GM21786 (cell line): ENCODE data around the gene FAM3D.

Experiments used
- ATAC-seq: cut with Tn5 transposase; IDR thresholded peaks from one replicate; pipeline ENCODE4 v1.9.1; 2021; ENCODE audit not compliant: unreplicated experiment

Gene FAM3D

DNA sequence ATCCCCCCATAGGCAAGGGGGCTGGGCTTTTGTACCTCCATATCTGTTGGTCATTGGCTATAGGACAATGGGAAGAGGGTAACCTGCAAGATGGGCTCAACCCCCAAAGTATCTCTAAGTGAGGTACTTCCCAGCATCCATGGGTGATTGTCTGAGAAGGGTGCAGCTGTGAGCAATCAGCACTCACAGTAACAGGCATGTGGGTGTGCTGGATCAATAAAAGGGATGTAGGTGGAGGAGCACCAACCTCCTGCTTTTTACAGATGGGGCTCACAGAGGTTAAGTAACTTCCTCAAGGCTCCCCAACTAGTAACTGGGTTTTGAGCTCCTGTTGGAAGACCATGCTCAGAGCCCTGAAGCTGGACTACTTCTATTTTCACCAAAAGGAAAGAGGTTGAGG is 63.0 kb downstream of the FAM3D start:
- ATAC-seq: no peak

DNA sequence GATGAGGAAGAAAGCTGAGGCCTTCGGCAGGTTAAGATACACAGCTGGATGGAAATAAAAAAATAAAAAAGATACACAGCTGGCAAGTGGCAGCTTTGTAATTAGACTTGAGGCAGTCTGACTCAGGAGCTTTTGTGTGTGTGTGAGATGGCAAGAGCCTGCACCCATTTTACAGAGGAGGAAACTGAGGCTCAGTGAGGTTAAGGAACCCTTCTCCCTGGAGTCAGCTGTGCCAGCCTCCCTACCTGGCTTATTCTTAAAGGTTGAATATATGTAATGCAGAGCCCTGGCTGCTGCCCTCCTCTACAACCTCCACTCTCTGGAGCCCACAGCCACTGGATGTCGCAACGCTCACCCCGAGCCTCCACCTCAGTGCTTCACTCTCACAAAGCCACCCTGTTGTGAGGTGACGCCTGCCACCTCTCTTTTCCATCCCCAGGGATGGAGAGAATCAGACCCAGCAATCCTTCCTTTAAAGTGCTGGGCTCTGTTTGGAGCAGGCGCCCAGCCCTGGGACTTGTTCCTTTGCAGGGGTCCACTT is 68.7 kb downstream of the FAM3D start:
- no peak for ATAC-seq

- no peak for ATAC-seq
These were observed 69.6 kb downstream of the FAM3D start for GRCh38 chr3:58596834-58597518.

GRCh38 chr3:58594117-58594516 is 72.5 kb downstream of the FAM3D start:
- ATAC-seq: no peak

DNA sequence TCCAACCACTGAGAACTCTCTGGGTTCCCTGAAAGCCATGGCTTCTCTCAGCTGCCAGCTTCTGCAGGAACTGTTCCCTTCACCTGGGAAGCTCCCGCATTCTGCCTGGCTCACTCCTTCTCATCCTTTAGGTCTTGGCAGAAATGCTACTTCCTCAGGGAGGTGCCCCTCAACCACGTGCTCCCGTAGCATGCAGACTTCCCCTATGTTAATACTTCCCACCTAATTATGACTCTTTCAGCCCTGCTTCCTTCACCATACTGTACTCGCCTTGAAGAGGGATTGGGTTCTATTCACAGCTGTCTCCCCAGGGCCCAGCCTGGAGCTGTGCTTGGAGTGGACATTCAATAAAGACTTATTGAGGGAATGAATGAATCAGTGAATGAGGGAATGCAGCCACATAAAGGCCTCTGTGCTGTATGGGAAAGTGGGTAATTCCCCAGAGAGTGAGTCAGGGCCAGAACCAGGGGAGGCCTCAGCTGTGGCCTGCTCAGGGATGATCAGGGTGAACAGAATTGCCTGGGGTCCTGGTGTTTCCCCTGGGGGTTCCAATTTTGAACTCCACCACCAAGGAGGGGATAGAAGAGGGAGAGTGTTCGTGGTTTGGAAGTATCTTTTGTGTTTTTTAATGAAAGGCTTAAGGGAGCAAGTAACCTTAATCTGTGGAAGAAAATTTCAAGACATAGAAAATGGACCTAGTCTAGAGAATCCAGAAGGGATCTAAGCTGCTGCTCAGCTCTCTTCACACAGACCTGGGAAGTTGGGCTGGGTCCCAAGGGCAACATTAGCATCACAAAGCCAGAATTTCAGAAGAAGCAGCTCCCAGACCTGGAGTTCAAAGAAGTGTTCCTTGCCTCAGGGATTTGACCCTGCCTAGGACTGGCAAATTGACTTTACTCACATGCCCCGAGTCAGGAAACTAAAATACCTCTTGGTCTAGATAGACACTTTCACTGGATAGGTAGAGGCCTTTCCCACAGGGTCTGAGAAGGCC is 74.8 kb downstream of the FAM3D start:
- no peak for ATAC-seq

GRCh38 chr3:58588030-58588614 is 78.5 kb downstream of the FAM3D start:
- no peak for ATAC-seq

GRCh38 chr3:58586776-58587192 is 79.8 kb downstream of the FAM3D start:
- ATAC-seq: no peak

GRCh38 chr3:58585994-58586393 is 80.6 kb downstream of the FAM3D start:
- no peak for ATAC-seq

GRCh38 chr3:58585005-58585786 is 81.4 kb downstream of the FAM3D start:
- peak; percentile 79 for ATAC-seq

DNA sequence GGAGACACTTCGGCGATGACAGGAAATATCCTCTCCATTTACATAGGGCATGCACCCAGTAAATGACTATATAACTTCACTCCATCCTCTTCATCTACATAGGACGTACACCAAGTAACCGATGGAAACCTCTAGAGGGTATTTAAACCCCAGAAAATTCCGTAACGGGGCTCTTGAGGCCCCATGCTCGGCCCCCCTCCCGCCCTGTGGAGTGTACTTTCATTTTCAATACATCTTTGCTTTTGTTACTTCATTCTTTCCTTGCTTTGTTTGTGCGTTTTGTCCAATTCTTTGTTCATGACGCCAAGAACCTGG is 81.9 kb downstream of the FAM3D start:
- ATAC-seq: no peak
